Measurements from ENCODE around the gene LRP8. TPM values are rescaled to one million over a fixed set of nuclear protein-coding genes. Genes with fewer than 3 reads are reported as not detected.

The LRP8 gene
- total and polyA plus RNA-seq, 2 experiments from 2014 or later: 27.8 to 71.1 TPM

- Mint-ChIP-seq H3K27ac (no peak overlapping the region), H3K9me3 (peaks cover 6% of the 10 kb centered on the region; the same call in 2 of the 3 replicates), H3K4me1 (no peaks in the 10 kb centered on the region; the same call in 2 of the 3 replicates), H3K4me3 (no peak overlapping the region), H3K27me3 (ENCODE audit: insufficient read depth, low read depth, poor library complexity) (peaks cover 19% of the 10 kb centered on the region), H3K36me3 (ENCODE audit: low read depth) (no peaks in the 10 kb centered on the region; the same call in 2 of the 3 replicates)
- no peak for ATAC-seq
- no peak overlapping the region for H3K27ac ChIP-seq (ENCODE audit: low read depth)
- no peak overlapping the region for H3K4me3 ChIP-seq
- no peak for DNase-seq (ENCODE audit: low spot score)
- H4K20me1 ChIP-seq (replicated peaks; ENCODE audit: insufficient read depth): no peaks in the 10 kb centered on the region
- H3K79me2 ChIP-seq (replicated peaks; ENCODE audit: insufficient read depth): no peaks in the 10 kb centered on the region
- no peak overlapping the region for H2AFZ ChIP-seq
- H3K4me2 ChIP-seq: no peak overlapping the region
- H3K36me3 ChIP-seq (ENCODE audit: insufficient read depth): 0 out of 2 replicates have a peak, but pooled peaks cover 6% of the 10 kb centered on the region
- H3K27me3 ChIP-seq (ENCODE audit: insufficient read depth): no peaks in the 10 kb centered on the region
- H3F3A ChIP-seq (replicated peaks; ENCODE audit: low read depth): no peaks in the 10 kb centered on the region
- H3K9me2 ChIP-seq (ENCODE audit: insufficient read depth): no peaks in the 10 kb centered on the region
- no peaks in the 10 kb centered on the region for H3K4me1 ChIP-seq (ENCODE audit: insufficient read depth)
- TF ChIP-seq EZH2 (IDR thresholded peaks at IDR 0.05; ENCODE audit: low read depth, unreplicated experiment) (no peak), ZNF331 (CRISPR knock-in tag; IDR thresholded peaks at IDR 0.05; ENCODE audit: low read depth) (no peak), ZNF462 (CRISPR knock-in tag; IDR thresholded peaks at IDR 0.05) (no peak), ZNF114 (CRISPR knock-in tag; IDR thresholded peaks at IDR 0.05) (no peak), STAT1 (IDR thresholded peaks at IDR 0.05; ENCODE audit: unreplicated experiment) (no peak), NANOG (IDR thresholded peaks at IDR 0.05; ENCODE audit: borderline replicate concordance) (no peak), POLR2AphosphoS5 (IDR thresholded peaks at IDR 0.05; ENCODE audit: low read depth) (no peak), CTCF (conservative IDR thresholded peaks at IDR 0.05; ENCODE audit: low read depth in 2 of 2) (no peak), ETS1 (IDR thresholded peaks at IDR 0.05) (no peak), CREB1 (CRISPR knock-in tag; IDR thresholded peaks at IDR 0.05; ENCODE audit: low read depth) (no peak), JUNB (IDR thresholded peaks at IDR 0.05; ENCODE audit: unreplicated experiment) (no peak), EZH2phosphoT487 (IDR thresholded peaks at IDR 0.05; ENCODE audit: unreplicated experiment) (no peak)
- TF ChIP-seq, protein P1, sequence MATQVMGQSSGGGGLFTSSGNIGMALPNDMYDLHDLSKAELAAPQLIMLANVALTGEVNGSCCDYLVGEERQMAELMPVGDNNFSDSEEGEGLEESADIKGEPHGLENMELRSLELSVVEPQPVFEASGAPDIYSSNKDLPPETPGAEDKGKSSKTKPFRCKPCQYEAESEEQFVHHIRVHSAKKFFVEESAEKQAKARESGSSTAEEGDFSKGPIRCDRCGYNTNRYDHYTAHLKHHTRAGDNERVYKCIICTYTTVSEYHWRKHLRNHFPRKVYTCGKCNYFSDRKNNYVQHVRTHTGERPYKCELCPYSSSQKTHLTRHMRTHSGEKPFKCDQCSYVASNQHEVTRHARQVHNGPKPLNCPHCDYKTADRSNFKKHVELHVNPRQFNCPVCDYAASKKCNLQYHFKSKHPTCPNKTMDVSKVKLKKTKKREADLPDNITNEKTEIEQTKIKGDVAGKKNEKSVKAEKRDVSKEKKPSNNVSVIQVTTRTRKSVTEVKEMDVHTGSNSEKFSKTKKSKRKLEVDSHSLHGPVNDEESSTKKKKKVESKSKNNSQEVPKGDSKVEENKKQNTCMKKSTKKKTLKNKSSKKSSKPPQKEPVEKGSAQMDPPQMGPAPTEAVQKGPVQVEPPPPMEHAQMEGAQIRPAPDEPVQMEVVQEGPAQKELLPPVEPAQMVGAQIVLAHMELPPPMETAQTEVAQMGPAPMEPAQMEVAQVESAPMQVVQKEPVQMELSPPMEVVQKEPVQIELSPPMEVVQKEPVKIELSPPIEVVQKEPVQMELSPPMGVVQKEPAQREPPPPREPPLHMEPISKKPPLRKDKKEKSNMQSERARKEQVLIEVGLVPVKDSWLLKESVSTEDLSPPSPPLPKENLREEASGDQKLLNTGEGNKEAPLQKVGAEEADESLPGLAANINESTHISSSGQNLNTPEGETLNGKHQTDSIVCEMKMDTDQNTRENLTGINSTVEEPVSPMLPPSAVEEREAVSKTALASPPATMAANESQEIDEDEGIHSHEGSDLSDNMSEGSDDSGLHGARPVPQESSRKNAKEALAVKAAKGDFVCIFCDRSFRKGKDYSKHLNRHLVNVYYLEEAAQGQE (IDR thresholded peaks at IDR 0.05; ENCODE audit: unreplicated experiment): no peak
Measured at GRCh38 chr1:53359225-53359933, 31.5 kb upstream of the LRP8 start.
